Naive thymus-derived CD8-positive, alpha-beta T cell (primary cell): ENCODE data around the gene ANXA3. TPM values are rescaled to one million over a fixed set of nuclear protein-coding genes. Genes with fewer than 3 reads are reported as not detected.

Experiments
- ATAC-seq, 2 donors: fragments of 150-1000 bp; cut with Tn5 transposase in 1 of 2; sonication (Bioruptor Pico), chemical (Tn5 transposase) in 1 of 2; 1 replicate in 1 of 2; 2 replicates in 1 of 2; pipeline ENCODE4 v1.10.0; 2021; ENCODE audit warnings: mild to moderate bottlenecking in 2 of 2, moderate library complexity in 2 of 2
- POLR2A ChIA-PET: fragments of 350-600 bp; sonication (Branson Sonifier 250); formaldehyde crosslinking; loops from one replicate; lab custom pipeline; 2021; ENCODE audit warnings: antibody characterized with exemption; lab: Charles Lee
- DNase-seq, 10 donors: peaks; one replicate each; pipeline versions ENCODE4 v3.0.0 to v3.0.0-alpha.2; 2020 to 2022
- H3K27ac Mint-ChIP-seq, 10 donors: one replicate each; pipeline ENCODE4 v1.8.0; 2020 to 2022; ENCODE audit warnings: mild to moderate bottlenecking in 10 of 10, mixed read lengths in 10 of 10, moderate library complexity in 4 of 10, inconsistent platforms in 1 of 10
- H3K27me3 Mint-ChIP-seq, 5 donors: one replicate each; pipeline ENCODE4 v1.8.0; 2021 to 2022; ENCODE audit warnings: mixed read lengths in 5 of 5
- H3K36me3 Mint-ChIP-seq, 3 donors: one replicate each; pipeline ENCODE4 v1.8.0; 2020 to 2022; ENCODE audit warnings: mixed read lengths in 3 of 3, mild to moderate bottlenecking in 2 of 3, inconsistent platforms in 1 of 3
- H3K4me1 Mint-ChIP-seq, 4 donors: one replicate each; pipeline ENCODE4 v1.8.0; 2021 to 2022; ENCODE audit warnings: mixed read lengths in 4 of 4
- H3K4me3 Mint-ChIP-seq, 10 donors: one replicate each; pipeline ENCODE4 v1.8.0; 2020 to 2022; ENCODE audit warnings: mild to moderate bottlenecking in 10 of 10, mixed read lengths in 10 of 10, moderate library complexity in 6 of 10, inconsistent platforms in 1 of 10
- H3K9me3 Mint-ChIP-seq, 9 donors: one replicate each; pipeline ENCODE4 v1.8.0; 2020 to 2022; ENCODE audit warnings: mixed read lengths in 9 of 9, mild to moderate bottlenecking in 3 of 9, inconsistent platforms in 1 of 9, moderate library complexity in 1 of 9
- polyA plus RNA-seq, 3 donors: library from polyadenylated mRNA; unstranded; fragments of 300-500 nt; fragmentation: Illumina TruSeq; gene quantifications; one replicate each; pipeline ENCODE4 v1.2.3, GENCODE V29; 2021
- total RNA-seq, 8 experiments: library from RNA in 2 of 8; stranded (reverse) in 2 of 8; gene quantifications; one replicate each; pipeline ENCODE4 v1.2.3 and lab custom pipeline; 2021 to 2026

ANXA3 gene
- total and polyA plus RNA-seq, 5 experiments from 2014 or later = not detected

DNA sequence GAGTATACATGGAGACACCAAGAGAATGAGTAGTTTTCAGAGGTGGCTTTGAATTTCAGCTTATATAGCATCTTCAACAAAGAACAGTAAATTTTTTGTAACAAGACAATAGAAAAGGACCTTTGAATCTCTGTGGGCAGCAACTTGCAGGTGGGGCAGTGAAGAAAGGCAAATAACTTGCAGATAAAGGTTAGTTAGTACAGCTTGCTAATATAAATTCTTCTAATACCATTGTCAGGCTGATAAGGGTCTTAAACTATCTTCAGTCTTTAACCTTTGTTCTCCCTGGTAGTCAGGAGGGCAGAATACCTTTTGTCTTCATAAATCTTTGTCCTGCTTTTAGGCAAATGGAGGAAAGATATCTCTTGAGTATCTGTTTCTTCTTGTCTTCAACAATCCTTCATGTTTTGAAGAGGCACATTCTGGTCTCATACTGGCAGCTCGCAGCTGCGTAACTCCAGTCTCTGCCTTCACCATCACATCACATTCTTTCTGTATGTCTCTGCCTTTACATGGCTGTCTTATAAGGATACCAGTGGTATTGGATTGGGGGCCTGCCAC, 16.0 kb downstream of the ANXA3 start:
- no peak overlapping the region for H3K27ac Mint-ChIP-seq
- H3K36me3 Mint-ChIP-seq = no peaks in the 10 kb centered on the region
- no peaks in the 10 kb centered on the region for H3K9me3 Mint-ChIP-seq
- DNase-seq (no peak), ATAC-seq (no peak)
- no peaks in the 10 kb centered on the region for H3K4me1 Mint-ChIP-seq
- no peak overlapping the region for H3K4me3 Mint-ChIP-seq
- peaks cover 0 to 6% (median 1%) of the 10 kb centered on the region in 5 donors for H3K27me3 Mint-ChIP-seq
- POLR2A ChIA-PET = no interaction called here

DNA sequence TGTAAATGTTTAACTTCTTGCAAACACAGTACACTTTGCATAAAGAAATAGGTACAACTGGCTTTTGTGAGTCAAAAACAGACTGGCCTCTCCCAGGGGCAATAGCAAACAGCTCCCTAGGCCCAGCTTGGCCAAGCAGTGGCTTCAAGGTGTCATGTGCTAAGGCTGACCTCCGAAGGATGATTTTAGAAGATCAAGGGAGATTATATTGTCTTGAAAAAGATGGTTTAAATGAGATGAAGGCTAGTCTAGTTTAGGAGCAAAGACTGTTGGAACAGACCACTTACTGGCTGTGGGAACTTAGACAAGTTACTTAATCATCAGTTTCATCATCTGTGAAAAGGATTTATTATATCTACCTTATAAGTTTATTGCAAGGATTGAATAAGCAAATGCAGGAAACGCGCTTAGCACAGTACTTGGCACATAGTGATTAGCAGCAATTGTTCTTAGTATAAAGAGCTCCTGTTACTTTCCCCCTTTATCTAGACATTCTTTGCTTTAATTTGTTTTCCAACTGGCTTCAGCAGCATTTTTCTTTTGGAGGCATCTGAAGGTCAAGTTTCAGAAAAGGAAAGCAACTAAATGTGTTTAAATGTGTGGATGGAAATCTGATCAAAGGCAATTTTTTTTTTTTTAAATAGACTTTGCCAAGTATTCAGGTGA, 17.2 kb downstream of the ANXA3 start:
- no peaks in the 10 kb centered on the region for H3K4me1 Mint-ChIP-seq
- DNase-seq (no peak), ATAC-seq (no peak)
- H3K27me3 Mint-ChIP-seq = peaks cover 0 to 6% (median 0%) of the 10 kb centered on the region in 5 donors
- POLR2A ChIA-PET = no interaction called here
- H3K4me3 Mint-ChIP-seq = no peak overlapping the region
- H3K36me3 Mint-ChIP-seq = no peaks in the 10 kb centered on the region
- H3K9me3 Mint-ChIP-seq = no peaks in the 10 kb centered on the region
- H3K27ac Mint-ChIP-seq = no peak overlapping the region

DNA sequence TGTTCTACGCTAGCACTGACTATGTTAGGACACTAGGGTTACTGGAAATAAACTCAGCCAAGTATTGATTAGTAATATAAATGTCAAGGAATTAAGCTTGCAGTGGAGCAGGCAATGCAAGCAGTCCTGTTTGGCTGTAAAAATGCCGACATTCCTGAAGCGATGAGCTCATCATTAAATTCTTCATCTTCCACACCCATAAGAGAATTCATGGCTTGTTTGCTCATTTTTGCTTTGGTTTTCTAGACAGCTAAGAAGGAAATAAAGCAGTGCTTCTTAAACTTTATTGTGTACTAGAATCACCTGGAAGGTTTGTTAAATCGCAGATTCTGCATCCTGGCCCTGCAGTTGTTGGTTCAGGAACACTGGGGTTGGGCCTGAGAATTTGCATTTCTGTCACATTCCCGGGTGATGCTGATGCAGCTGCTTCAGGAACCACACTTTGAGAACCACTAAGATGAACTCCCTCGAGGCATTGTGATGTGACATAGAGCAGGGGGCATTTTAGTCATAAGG, 17.8 kb downstream of the ANXA3 start:
- H3K27me3 Mint-ChIP-seq = peaks cover 0 to 6% (median 0%) of the 10 kb centered on the region in 5 donors
- H3K4me1 Mint-ChIP-seq = no peaks in the 10 kb centered on the region
- no peak overlapping the region for H3K27ac Mint-ChIP-seq
- POLR2A ChIA-PET = no interaction called here
- DNase-seq = no peak
- H3K4me3 Mint-ChIP-seq = no peak overlapping the region
- H3K36me3 Mint-ChIP-seq = no peaks in the 10 kb centered on the region
- ATAC-seq = no peak
- H3K9me3 Mint-ChIP-seq = no peaks in the 10 kb centered on the region

DNA sequence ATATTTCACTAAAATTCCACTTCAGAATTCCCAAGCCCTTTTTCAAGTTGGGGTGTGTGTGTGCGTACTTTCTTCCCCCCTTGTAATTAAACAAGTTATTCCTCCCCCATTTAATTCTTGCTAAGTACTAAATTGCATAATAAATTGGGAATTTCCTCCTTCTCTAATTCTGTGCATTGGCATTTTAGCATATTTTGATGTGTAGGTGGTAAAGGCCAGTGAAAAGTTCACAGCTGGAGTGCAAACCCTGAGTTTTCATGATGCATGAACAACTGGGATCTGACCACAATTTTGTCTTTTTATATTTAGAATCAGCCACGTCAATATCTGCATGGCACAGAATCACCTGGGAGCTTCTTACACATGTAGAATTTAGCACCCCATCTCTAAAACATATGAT, 18.5 kb downstream of the ANXA3 start:
- Mint-ChIP-seq H3K36me3 (no peaks in the 10 kb centered on the region), H3K27me3 (peaks cover 0 to 4% (median 0%) of the 10 kb centered on the region in 5 donors), H3K4me1 (no peaks in the 10 kb centered on the region), H3K27ac (no peak overlapping the region), H3K9me3 (no peaks in the 10 kb centered on the region), H3K4me3 (no peak overlapping the region)
- ATAC-seq (no peak), DNase-seq (no peak)
- POLR2A ChIA-PET = no interaction called here

DNA sequence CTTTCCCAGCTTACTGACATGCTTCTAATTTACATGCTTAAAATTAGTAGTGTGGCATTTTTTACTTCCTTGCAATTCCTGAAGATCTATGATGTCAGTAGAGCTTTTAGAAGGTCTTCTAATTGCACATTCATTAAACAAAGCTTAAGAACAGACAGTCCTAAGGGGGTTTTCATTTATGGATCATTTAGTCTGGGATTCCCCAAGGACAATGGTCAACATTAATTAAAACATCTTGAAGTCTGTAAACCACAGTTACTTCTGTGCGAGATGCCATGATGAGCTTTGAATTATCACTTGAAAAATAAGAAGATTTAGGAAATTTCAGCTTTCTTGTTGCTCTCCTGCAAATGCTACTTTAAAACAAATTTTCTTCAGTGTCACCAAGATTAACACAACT, 20.2 kb downstream of the ANXA3 start:
- no peaks in the 10 kb centered on the region for H3K4me1 Mint-ChIP-seq
- no peak for DNase-seq
- POLR2A ChIA-PET = no interaction called here
- no peak for ATAC-seq
- H3K9me3 Mint-ChIP-seq = peaks cover 0 to 4% (median 0%) of the 10 kb centered on the region in 9 donors
- H3K27me3 Mint-ChIP-seq = peaks cover 0 to 4% (median 1%) of the 10 kb centered on the region in 5 donors
- H3K27ac Mint-ChIP-seq = no peak overlapping the region
- no peak overlapping the region for H3K4me3 Mint-ChIP-seq
- H3K36me3 Mint-ChIP-seq = no peaks in the 10 kb centered on the region

DNA sequence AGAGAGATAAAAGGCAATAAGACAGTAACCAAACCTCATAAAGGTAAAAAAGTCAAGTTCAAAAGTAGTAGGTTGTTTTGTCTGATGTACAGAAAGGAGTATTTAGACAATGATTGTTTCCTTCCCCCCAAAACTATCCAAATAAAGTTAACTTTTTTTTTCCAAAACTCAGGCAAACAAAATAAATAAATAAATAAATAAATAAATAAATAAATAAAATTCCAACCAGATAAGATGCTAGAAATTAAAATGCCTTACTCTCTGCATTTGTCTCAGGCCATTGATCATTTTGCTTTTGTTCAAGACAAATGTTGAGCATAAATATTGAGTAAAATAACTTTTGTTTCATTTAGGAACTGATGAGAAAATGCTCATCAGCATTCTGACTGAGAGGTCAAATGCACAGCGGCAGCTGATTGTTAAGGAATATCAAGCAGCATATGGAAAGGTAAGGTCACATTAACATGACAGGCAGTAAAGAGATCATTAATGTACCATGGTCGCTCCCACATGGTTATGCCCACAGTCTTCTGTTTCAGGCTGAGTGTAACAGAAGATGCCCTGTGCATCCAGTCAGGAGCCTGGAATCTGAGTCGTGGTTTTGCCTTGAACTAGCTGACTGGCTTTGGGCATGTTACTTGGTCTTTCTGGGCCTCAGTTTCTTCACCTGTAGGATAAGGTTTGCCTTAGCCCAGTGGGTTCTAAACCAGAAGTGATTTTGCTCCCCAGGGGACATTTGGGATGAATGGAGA, 27.3 kb downstream of the ANXA3 start:
- no peak for DNase-seq
- Mint-ChIP-seq H3K9me3 (peaks cover 0 to 4% (median 0%) of the 10 kb centered on the region in 9 donors), H3K4me1 (no peaks in the 10 kb centered on the region), H3K4me3 (no peak overlapping the region), H3K27ac (no peak overlapping the region), H3K36me3 (no peaks in the 10 kb centered on the region), H3K27me3 (peaks cover 0 to 6% (median 0%) of the 10 kb centered on the region in 5 donors)
- POLR2A ChIA-PET = no interaction called here
- ATAC-seq = no peak

DNA sequence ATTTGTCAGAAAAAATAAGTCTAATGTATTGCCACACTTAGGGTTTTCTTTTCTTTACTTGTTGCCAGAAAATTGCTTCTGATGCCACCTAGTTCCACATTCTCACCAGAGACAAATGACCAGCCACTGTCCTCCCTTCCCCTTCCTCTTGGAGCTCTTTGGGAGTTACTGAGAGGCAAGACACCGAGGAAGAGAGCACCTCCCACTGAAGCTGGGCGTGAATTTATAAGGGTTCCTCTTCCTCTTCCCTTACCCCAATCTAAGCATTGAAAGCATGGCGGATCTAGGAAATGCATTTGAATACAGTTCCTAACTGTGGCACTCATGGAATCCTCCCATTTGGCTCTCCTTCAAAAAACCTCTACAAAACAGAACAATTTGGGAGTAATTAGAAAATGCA, 30.0 kb downstream of the ANXA3 start:
- DNase-seq = no peak
- H3K9me3 Mint-ChIP-seq = peaks cover 0 to 3% (median 0%) of the 10 kb centered on the region in 9 donors
- peak overlapping the region in 1 of 10 donors; percentile 16 for H3K27ac Mint-ChIP-seq
- POLR2A ChIA-PET = no interaction called here
- no peak overlapping the region for H3K4me3 Mint-ChIP-seq
- ATAC-seq = no peak
- no peaks in the 10 kb centered on the region for H3K36me3 Mint-ChIP-seq
- H3K27me3 Mint-ChIP-seq = peaks cover 0 to 6% (median 0%) of the 10 kb centered on the region in 5 donors
- no peaks in the 10 kb centered on the region for H3K4me1 Mint-ChIP-seq

DNA sequence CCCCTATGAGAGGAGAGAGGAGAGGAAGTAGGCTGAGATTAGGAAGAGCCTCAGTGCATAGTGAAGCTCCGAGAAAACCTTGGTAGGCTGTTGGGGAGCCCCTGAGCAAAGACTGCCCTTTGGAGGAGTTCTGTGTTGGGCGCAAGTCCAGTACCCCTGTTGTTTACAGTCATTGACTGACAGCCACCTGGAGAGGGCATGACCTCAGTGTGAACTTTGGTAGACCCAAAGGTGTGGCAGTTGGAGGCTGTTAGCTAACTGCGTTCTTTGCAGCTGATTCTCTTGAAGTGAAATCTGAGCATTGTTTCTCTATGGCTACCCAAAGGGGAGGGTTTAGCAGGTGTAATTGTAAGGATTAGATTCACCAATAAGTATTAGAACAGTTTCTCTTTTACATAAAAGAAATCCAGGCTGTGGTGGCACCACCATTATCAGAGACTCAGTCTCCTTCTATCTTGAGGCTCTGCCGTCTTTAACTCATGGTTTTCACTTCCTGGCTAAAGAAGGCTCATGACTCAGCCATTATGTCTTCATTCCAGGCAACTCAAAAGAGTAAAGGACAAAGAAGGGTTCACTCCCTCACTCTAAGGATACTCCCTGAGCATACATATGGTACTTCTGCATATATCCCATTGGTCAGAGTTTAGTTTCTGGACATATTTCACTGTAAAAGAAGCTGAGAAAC, 33.4 kb downstream of the ANXA3 start:
- Mint-ChIP-seq H3K4me3 (no peak overlapping the region), H3K27ac (no peak overlapping the region), H3K4me1 (peaks cover 0 to 7% (median 0%) of the 10 kb centered on the region in 4 donors), H3K27me3 (peaks cover 0 to 4% (median 0%) of the 10 kb centered on the region in 5 donors), H3K36me3 (no peaks in the 10 kb centered on the region), H3K9me3 (peaks cover 0 to 3% (median 0%) of the 10 kb centered on the region in 9 donors)
- POLR2A ChIA-PET = no interaction called here
- ATAC-seq (no peak), DNase-seq (no peak)

DNA sequence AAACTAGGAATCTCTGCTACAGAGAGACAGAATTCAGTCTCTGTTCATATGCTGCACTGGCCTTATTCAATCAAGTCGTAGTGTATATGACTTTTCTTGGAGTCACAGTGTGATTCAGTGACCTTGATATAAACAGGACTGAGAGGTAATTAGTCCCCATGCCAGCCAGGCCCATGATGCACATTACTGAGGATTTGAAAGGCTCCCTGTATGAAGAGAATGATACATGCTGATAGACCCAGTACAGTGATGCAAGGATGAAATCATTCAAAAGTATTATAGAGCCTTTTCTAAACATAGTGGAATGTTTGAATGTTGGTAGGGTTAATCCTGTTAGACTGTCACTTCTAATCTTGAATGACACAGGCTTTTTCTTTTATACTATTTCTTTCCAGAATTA, 34.1 kb downstream of the ANXA3 start:
- Mint-ChIP-seq H3K9me3 (peaks cover 0 to 3% (median 0%) of the 10 kb centered on the region in 9 donors), H3K4me3 (no peak overlapping the region), H3K27me3 (peaks cover 0 to 2% (median 0%) of the 10 kb centered on the region in 5 donors), H3K36me3 (no peaks in the 10 kb centered on the region), H3K4me1 (peaks cover 0 to 7% (median 0%) of the 10 kb centered on the region in 4 donors), H3K27ac (no peak overlapping the region)
- POLR2A ChIA-PET = no interaction called here
- ATAC-seq = no peak
- DNase-seq = no peak

DNA sequence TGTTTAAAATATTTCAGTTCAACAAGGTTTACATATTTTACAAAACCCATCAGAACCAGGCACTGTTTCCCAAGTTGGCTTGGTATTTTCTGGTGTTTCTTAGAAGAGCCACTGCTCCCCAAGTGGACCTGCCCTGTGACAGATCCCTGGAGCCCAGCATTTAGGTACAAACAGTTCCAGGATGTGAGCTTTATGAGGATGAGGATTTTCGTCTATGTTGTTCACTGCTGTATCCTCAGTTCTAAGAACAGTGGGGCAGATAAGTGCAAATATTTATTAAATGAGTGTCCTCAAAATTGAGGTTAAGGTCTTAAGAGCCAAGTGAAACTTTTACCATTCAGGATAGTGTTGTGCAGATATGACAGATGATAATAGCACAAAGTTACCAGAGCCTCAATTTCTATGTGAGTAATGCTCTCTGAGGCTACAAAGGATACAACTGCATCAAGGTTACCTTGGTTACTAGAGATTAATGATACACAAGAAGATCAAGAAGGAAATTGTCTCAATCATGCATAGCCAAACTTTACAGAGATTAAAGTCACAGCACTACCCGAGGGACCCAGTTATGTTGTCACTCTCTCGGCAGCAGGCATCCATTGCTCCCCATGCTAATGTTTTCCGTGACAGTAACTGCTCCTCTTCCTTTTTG, 37.5 kb downstream of the ANXA3 start:
- DNase-seq = no peak
- POLR2A ChIA-PET = no interaction called here
- Mint-ChIP-seq H3K27me3 (no peaks in the 10 kb centered on the region), H3K4me3 (no peak overlapping the region), H3K4me1 (peaks cover 0 to 7% (median 0%) of the 10 kb centered on the region in 4 donors), H3K9me3 (peaks cover 0 to 3% (median 0%) of the 10 kb centered on the region in 9 donors), H3K27ac (no peak overlapping the region), H3K36me3 (no peaks in the 10 kb centered on the region)
- no peak for ATAC-seq

DNA sequence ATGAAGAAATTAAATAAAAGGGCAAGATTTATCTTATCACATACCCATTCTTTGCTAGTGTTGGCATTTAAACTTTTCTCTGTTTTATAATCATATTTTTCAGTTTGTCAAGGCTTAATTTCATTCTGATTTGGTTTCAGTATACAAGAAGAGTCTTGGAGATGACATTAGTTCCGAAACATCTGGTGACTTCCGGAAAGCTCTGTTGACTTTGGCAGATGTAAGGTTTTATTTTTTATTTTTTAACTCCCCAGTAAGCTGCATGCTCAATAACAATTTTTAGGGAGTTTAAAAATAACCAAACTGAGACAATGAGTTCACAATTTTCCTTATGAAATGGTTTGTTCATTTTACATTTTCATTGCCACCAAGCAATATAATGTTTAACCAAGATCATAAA, 39.8 kb downstream of the ANXA3 start:
- DNase-seq (no peak), ATAC-seq (no peak)
- H3K36me3 Mint-ChIP-seq = no peaks in the 10 kb centered on the region
- H3K27me3 Mint-ChIP-seq = no peaks in the 10 kb centered on the region
- H3K27ac Mint-ChIP-seq = no peak overlapping the region
- POLR2A ChIA-PET = interaction anchor here (0.6 kb wide), 1 partner anchor 184 kb away, joined by 6 read pairs; no protein-coding TSS in a partner anchor
- peaks cover 0 to 7% (median 0%) of the 10 kb centered on the region in 4 donors for H3K4me1 Mint-ChIP-seq
- H3K4me3 Mint-ChIP-seq = no peak overlapping the region
- H3K9me3 Mint-ChIP-seq = no peaks in the 10 kb centered on the region

DNA sequence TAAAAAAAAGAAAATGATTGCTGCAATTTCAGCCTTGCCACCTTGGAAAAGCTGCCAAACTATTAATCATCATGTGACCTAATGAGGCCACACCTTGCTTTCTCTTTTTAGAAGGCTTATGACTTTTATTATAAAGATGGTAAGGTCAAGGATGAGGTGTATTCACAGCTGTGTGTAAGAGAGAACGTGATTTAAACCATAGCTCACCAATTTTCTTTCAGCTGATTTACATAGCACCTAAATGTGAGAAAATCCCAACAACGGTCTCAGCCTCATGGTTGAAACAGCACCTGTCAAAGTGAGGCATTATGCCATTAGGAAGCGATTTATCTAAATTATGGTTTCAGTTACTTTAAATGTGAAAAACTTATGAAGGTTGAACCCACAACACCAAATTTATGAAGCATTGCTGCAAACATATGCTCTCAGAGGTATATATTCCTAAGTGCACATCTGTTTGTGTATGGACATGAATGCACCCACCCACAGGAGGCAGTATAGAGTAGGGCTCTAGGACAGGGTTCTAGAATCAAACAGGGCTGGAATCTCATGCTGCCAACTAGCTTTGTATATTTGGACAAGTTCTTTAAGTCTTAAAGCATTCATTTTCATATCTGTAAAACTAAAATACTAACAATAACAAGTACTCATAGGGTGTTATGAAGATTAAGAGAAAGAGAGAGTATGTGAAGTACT, 40.7 kb downstream of the ANXA3 start:
- no peak for DNase-seq

More for the DNA sequence above, 40.7 kb downstream of the ANXA3 start:
- H3K27me3 Mint-ChIP-seq = no peaks in the 10 kb centered on the region
- POLR2A ChIA-PET = no interaction called here
- no peak overlapping the region for H3K4me3 Mint-ChIP-seq
- no peak for ATAC-seq
- no peaks in the 10 kb centered on the region for H3K36me3 Mint-ChIP-seq
- H3K27ac Mint-ChIP-seq = peak overlapping the region in 1 of 10 donors; percentile 21
- H3K9me3 Mint-ChIP-seq = no peaks in the 10 kb centered on the region
- peaks cover 0 to 7% (median 0%) of the 10 kb centered on the region in 4 donors for H3K4me1 Mint-ChIP-seq
